HepG2 (cell line): ENCODE data around the gene AP1AR. TPM values are rescaled to one million over a fixed set of nuclear protein-coding genes. Genes with fewer than 3 reads are reported as not detected.

Experiments
- NFE2L1 ChIP-seq: sonication (generic); formaldehyde crosslinking; IDR thresholded peaks from 2 replicates; pipeline ENCODE4 v1.4.0; 2020; ENCODE audit warnings: missing genetic modification reagents, mild to moderate bottlenecking, borderline replicate concordance
- NFYB ChIP-seq: sonication (generic); formaldehyde crosslinking; IDR thresholded peaks from 2 replicates; pipeline ENCODE4 v1.4.0; 2020; ENCODE audit warnings: missing genetic modification reagents
- PHF8 ChIP-seq: sonication (generic); formaldehyde crosslinking; IDR thresholded peaks from 2 replicates; pipeline ENCODE4 v1.5.0; 2020; ENCODE audit warnings: missing genetic modification reagents
- REL ChIP-seq: sonication (generic); formaldehyde crosslinking; conservative IDR thresholded peaks from 2 replicates; pipeline ENCODE4 v1.8.0; 2022; ENCODE audit warnings: mild to moderate bottlenecking, missing genetic modification reagents, moderate library complexity
- SRSF1 ChIP-seq: fragments of 200-400 bp; formaldehyde crosslinking; optimal IDR thresholded peaks from 2 replicates; pipeline ENCODE3; 2017; ENCODE audit warnings: mild to moderate bottlenecking, low read depth, low read length, moderate library complexity
- WIZ ChIP-seq: sonication (generic); formaldehyde crosslinking; IDR thresholded peaks from 2 replicates; pipeline ENCODE4 v1.5.1; 2020; ENCODE audit warnings: mild to moderate bottlenecking, missing genetic modification reagents
- ZEB1 ChIP-seq: IDR thresholded peaks from 2 replicates; pipeline ENCODE4 v1.6.1; 2012; ENCODE audit warnings: mild to moderate bottlenecking, low read depth, inconsistent platforms; ENCODE audit not compliant: insufficient replicate concordance
- ZFP62 ChIP-seq: sonication (generic); formaldehyde crosslinking; IDR thresholded peaks from 2 replicates; pipeline ENCODE4 v1.4.0; 2020; ENCODE audit warnings: missing genetic modification reagents
- ZNF30 ChIP-seq: sonication (generic); formaldehyde crosslinking; IDR thresholded peaks from 2 replicates; pipeline ENCODE4 v1.5.0; 2020; ENCODE audit warnings: mild to moderate bottlenecking, missing genetic modification reagents
- ZNF501 ChIP-seq: sonication (generic); formaldehyde crosslinking; IDR thresholded peaks from 2 replicates; pipeline ENCODE4 v1.5.1; 2020; ENCODE audit warnings: mild to moderate bottlenecking, moderate library complexity, missing genetic modification reagents
- polyA plus RNA-seq, 8 experiments: library from polyadenylated mRNA; depleted of rRNA in 3 of 8; stranded (reverse) in 7 of 8; unstranded in 1 of 8; fragments of >200 nt; fragmentation: Illumina TruSeq in 4 of 8; extraction: Trizol in 4 of 8; gene quantifications; 2 replicates each; pipeline versions ENCODE4 v1.2.1 to v1.2.3, GENCODE V29; 2011 to 2016; ENCODE audit warnings: low read depth in 4 of 8, missing spikeins in 1 of 8, mixed read lengths in 1 of 8; ENCODE audit not compliant: insufficient read depth in 1 of 8
- total RNA-seq, 5 experiments: library from RNA; depleted of rRNA; stranded (reverse); fragments of >200 nt; fragmentation: Illumina TruSeq; extraction: Trizol; gene quantifications; 2 replicates each; pipeline ENCODE4 v1.2.3, GENCODE V29; 2016; ENCODE audit warnings: low read depth in 1 of 5
- TF ChIP-seq, protein P1 (sequence below): sonication (generic); formaldehyde crosslinking; IDR thresholded peaks from 2 replicates; pipeline ENCODE4 v1.4.0; 2020; ENCODE audit warnings: missing genetic modification reagents
- TF ChIP-seq, protein P2 (sequence below): sonication (generic); formaldehyde crosslinking; IDR thresholded peaks from 2 replicates; pipeline ENCODE4 v1.8.0; 2022; ENCODE audit warnings: mild to moderate bottlenecking, missing genetic modification reagents; ENCODE audit not compliant: insufficient replicate concordance
- TF ChIP-seq, protein P3 (sequence below): sonication (generic); formaldehyde crosslinking; IDR thresholded peaks from one replicate; pipeline ENCODE4 v1.5.1; 2020; ENCODE audit warnings: mild to moderate bottlenecking, missing genetic modification reagents; ENCODE audit errors: not compliant biosample characterization
- TF ChIP-seq, protein P4 (sequence below): sonication (generic); formaldehyde crosslinking; conservative IDR thresholded peaks from 2 replicates; pipeline ENCODE4 v1.8.0; 2022; ENCODE audit warnings: mild to moderate bottlenecking, moderate library complexity, missing genetic modification reagents
- TF ChIP-seq, protein P5 (sequence below): sonication (generic); formaldehyde crosslinking; IDR thresholded peaks from 2 replicates; pipeline ENCODE4 v1.4.0; 2020; ENCODE audit warnings: missing genetic modification reagents

AP1AR gene
- total and polyA plus RNA-seq, 2 of the 13 experiments (the other 11 are each of a cell fraction or from before 2014, with no cell fraction given): 24.9 to 39.9 TPM

DNA sequence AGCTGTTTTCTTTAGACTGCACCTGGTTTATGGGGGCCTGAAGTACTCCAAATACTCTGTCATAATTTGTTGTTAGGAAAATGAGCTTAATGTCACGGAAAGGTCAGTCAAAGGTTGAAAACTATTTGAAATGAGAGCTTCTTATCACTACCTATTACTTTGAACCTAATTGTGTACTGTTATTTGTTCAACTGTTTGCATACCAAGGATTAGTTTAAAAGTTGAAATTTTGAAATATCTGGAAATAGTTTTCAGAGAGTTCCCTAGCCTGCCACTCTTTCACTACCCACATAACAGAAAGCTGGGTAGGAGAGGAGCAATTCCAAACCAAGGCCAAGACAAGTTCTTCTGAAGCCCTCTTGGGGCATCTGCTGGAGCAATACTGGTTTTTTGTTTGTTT lies 28.0 kb upstream of the AP1AR start (continued):
- TF ChIP-seq, protein P1, sequence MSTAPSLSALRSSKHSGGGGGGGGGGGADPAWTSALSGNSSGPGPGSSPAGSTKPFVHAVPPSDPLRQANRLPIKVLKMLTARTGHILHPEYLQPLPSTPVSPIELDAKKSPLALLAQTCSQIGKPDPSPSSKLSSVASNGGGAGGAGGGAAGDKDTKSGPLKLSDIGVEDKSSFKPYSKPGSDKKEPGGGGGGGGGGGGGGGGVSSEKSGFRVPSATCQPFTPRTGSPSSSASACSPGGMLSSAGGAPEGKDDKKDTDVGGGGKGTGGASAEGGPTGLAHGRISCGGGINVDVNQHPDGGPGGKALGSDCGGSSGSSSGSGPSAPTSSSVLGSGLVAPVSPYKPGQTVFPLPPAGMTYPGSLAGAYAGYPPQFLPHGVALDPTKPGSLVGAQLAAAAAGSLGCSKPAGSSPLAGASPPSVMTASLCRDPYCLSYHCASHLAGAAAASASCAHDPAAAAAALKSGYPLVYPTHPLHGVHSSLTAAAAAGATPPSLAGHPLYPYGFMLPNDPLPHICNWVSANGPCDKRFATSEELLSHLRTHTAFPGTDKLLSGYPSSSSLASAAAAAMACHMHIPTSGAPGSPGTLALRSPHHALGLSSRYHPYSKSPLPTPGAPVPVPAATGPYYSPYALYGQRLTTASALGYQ (CRISPR knock-in tag): peak; percentile 53; the same call in 1 of the 2 replicates
- no peak for TF ChIP-seq ZEB1
- no peak for TF ChIP-seq SRSF1
- TF ChIP-seq, protein P2, sequence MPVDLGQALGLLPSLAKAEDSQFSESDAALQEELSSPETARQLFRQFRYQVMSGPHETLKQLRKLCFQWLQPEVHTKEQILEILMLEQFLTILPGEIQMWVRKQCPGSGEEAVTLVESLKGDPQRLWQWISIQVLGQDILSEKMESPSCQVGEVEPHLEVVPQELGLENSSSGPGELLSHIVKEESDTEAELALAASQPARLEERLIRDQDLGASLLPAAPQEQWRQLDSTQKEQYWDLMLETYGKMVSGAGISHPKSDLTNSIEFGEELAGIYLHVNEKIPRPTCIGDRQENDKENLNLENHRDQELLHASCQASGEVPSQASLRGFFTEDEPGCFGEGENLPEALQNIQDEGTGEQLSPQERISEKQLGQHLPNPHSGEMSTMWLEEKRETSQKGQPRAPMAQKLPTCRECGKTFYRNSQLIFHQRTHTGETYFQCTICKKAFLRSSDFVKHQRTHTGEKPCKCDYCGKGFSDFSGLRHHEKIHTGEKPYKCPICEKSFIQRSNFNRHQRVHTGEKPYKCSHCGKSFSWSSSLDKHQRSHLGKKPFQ (CRISPR knock-in tag): no peak
- no peak for TF ChIP-seq ZNF501 (CRISPR knock-in tag)
- TF ChIP-seq NFYB (CRISPR knock-in tag): no peak
- TF ChIP-seq REL (CRISPR knock-in tag): no peak
- TF ChIP-seq WIZ (CRISPR knock-in tag): no peak
- TF ChIP-seq PHF8 (CRISPR knock-in tag): no peak
- TF ChIP-seq, protein P3, sequence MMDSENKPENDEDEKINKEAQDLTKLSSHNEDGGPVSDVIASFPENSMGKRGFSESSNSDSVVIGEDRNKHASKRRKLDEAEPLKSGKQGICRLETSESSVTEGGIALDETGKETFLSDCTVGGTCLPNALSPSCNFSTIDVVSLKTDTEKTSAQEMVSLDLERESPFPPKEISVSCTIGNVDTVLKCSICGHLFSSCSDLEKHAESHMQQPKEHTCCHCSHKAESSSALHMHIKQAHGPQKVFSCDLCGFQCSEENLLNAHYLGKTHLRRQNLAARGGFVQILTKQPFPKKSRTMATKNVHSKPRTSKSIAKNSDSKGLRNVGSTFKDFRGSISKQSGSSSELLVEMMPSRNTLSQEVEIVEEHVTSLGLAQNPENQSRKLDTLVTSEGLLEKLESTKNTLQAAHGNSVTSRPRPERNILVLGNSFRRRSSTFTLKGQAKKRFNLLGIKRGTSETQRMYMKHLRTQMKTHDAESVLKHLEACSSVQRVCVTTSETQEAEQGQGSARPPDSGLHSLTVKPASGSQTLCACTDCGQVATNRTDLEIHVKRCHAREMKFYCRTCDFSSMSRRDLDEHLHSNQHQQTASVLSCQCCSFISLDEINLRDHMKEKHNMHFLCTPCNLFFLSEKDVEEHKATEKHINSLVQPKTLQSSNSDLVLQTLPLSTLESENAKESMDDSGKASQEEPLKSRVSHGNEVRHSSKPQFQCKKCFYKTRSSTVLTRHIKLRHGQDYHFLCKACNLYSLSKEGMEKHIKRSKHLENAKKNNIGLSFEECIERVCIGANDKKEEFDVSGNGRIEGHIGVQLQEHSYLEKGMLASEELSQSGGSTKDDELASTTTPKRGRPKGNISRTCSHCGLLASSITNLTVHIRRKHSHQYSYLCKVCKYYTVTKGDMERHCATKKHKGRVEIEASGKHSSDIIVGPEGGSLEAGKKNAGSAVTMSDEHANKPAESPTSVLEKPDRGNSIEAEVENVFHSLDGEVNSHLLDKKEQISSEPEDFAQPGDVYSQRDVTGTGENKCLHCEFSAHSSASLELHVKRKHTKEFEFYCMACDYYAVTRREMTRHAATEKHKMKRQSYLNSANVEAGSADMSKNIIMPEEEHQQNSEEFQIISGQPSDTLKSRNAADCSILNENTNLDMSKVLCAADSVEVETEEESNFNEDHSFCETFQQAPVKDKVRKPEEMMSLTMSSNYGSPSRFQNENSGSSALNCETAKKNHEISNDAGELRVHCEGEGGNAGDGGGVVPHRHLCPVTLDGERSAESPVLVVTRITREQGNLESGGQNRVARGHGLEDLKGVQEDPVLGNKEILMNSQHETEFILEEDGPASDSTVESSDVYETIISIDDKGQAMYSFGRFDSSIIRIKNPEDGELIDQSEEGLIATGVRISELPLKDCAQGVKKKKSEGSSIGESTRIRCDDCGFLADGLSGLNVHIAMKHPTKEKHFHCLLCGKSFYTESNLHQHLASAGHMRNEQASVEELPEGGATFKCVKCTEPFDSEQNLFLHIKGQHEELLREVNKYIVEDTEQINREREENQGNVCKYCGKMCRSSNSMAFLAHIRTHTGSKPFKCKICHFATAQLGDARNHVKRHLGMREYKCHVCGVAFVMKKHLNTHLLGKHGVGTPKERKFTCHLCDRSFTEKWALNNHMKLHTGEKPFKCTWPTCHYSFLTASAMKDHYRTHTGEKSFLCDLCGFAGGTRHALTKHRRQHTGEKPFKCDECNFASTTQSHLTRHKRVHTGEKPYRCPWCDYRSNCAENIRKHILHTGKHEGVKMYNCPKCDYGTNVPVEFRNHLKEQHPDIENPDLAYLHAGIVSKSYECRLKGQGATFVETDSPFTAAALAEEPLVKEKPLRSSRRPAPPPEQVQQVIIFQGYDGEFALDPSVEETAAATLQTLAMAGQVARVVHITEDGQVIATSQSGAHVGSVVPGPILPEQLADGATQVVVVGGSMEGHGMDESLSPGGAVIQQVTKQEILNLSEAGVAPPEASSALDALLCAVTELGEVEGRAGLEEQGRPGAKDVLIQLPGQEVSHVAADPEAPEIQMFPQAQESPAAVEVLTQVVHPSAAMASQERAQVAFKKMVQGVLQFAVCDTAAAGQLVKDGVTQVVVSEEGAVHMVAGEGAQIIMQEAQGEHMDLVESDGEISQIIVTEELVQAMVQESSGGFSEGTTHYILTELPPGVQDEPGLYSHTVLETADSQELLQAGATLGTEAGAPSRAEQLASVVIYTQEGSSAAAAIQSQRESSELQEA: no peak
- TF ChIP-seq ZNF30: no peak
- TF ChIP-seq, protein P4, sequence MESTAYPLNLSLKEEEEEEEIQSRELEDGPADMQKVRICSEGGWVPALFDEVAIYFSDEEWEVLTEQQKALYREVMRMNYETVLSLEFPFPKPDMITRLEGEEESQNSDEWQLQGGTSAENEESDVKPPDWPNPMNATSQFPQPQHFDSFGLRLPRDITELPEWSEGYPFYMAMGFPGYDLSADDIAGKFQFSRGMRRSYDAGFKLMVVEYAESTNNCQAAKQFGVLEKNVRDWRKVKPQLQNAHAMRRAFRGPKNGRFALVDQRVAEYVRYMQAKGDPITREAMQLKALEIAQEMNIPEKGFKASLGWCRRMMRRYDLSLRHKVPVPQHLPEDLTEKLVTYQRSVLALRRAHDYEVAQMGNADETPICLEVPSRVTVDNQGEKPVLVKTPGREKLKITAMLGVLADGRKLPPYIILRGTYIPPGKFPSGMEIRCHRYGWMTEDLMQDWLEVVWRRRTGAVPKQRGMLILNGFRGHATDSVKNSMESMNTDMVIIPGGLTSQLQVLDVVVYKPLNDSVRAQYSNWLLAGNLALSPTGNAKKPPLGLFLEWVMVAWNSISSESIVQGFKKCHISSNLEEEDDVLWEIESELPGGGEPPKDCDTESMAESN: no peak
- TF ChIP-seq ZFP62 (CRISPR knock-in tag): no peak
- TF ChIP-seq NFE2L1 (CRISPR knock-in tag): no peak
- TF ChIP-seq, protein P5, sequence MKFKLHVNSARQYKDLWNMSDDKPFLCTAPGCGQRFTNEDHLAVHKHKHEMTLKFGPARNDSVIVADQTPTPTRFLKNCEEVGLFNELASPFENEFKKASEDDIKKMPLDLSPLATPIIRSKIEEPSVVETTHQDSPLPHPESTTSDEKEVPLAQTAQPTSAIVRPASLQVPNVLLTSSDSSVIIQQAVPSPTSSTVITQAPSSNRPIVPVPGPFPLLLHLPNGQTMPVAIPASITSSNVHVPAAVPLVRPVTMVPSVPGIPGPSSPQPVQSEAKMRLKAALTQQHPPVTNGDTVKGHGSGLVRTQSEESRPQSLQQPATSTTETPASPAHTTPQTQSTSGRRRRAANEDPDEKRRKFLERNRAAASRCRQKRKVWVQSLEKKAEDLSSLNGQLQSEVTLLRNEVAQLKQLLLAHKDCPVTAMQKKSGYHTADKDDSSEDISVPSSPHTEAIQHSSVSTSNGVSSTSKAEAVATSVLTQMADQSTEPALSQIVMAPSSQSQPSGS (CRISPR knock-in tag): no peak
